Medulla oblongata (tissue), 1 donor: ENCODE results near the gene ETV3.
A peak's percentile ranks its signal among the peaks of the same experiment; 100 is the strongest.

ENCODE experiments used
- DNase-seq: peaks from one replicate; pipeline ENCODE4 v3.0.0-alpha.2; 2015; ENCODE audit errors: extremely low spot score

Gene ETV3

GRCh38 chr1:157091668-157092273 lies 46.4 kb downstream of the ETV3 start:
- no peak for DNase-seq

DNA sequence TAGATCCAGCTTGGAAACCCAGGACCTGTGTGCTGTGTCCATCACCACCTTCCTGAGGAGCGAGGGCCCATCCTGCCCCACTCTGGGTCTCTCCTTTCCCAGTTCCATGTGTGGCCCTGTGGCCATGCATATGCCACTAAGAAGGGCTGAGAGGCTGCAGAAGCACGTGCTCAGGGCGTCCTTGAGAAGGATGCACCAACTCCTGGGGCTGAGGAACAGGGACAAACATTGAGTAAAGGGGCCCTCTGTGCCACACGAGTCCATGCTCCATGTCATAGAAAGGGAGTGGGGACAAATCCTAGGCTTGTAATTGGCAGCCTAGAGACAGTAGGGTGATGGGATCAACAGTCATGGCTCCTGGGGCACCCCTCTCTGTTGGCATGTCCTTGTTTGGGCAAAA lies 47.0 kb downstream of the ETV3 start:
- DNase-seq, result no peak

DNA sequence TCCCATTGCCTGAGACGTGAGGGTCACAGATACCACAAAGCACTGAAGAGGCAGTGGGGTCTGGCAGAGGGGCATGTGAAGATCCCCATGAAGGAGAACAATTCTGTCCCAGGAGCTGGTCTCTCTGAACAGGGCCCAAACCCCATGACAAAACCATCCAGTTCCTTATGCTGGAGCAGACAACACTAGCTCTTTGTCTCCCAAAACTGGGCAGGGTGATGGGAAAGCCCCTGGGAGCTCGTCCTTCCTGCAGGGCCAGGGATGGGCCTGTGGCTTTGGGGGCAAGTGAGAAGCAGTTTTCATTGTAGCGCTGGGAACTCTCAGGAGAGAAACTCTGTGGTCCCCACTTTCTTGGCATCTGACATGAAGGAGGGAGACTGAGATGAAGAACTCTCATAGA lies 47.4 kb downstream of the ETV3 start:
- no peak for DNase-seq

GRCh38 chr1:157090196-157090647 lies 48.0 kb downstream of the ETV3 start:
- DNase-seq, result peak; percentile 92

- DNase-seq, result no peak
Measured at GRCh38 chr1:157089789-157090188, 48.4 kb downstream of the ETV3 start.

DNA sequence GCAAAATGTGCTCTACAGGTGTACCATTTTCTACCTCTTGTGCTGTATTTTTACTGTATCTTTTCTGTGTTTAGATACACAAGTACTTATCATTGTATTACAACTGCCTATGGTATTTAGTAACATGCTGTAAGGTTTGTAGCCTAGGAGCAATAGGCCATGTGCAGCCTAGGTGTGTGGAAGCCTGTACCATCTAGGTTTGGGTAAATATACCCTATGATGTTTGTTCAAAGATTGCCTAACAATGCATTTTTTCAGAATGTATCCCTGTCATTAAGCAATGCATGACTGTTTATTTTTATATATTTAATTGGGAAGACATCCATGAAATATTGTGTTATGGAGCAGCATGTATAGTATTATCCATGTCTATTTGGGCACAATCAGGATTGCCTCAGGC lies 49.6 kb downstream of the ETV3 start:
- DNase-seq, result no peak

DNA sequence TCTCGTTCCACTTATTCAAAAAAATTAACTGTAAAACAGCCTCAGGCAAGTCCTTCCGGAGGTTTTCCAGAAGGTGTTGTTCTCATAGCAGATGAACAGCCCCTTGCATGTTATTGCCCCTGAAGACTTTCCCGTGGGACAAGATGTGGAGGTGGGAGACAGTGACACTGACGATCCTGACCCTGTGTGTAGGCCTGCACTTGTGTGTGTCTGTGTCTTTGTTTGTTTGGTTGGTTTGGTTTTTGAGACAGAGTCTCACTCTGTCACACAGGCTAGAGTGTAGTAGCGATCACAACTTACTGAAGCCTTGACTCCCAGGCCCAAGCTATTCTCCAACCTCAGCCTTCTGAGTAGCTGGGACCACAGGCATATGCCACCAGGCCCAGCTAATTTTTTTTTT lies 51.2 kb downstream of the ETV3 start:
- no peak for DNase-seq

GRCh38 chr1:157086299-157086698 lies 51.9 kb downstream of the ETV3 start:
- DNase-seq, result no peak

- DNase-seq, result no peak
Measured at GRCh38 chr1:157085421-157085820, 52.8 kb downstream of the ETV3 start.

GRCh38 chr1:157084720-157085119 lies 53.5 kb downstream of the ETV3 start:
- no peak for DNase-seq

DNA sequence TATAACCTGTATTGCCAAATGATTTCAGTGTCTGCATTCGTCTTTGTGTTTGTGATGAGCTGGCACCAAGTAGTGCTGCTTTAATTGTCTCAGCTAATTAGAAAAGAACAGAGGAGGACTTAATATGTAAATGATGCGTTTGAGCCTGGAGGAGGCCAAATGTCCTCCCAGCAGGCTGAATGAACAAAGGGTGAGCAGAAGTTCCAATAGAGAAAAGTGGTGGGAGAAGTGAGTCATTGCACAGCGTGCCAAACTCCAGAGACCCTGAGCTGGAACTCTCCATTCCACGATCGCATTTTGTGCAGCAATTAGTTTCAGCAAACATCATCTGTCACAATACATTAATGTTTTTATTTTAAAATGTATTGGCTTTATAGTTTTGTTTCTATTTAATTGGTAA lies 56.5 kb downstream of the ETV3 start:
- DNase-seq, result no peak

DNA sequence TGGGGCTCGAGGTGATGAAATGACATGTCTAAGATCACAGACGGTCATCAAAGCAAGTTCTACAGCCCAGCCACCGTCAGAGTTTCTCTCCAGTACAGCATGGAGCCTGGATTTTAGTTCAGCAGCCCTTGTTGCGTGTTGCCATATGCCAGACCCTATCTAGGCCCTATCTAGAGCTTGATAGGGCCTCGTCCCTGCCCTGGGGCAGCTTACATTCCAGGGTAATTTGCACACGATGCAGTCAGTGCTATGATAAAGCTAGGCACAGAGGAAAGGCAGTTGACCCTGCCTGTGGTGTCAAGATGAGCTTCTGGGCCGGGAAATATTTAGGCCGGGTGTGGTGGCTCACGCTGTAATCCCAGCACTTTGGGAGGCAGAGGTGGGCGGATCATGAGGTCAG lies 57.5 kb downstream of the ETV3 start:
- no peak for DNase-seq

DNA sequence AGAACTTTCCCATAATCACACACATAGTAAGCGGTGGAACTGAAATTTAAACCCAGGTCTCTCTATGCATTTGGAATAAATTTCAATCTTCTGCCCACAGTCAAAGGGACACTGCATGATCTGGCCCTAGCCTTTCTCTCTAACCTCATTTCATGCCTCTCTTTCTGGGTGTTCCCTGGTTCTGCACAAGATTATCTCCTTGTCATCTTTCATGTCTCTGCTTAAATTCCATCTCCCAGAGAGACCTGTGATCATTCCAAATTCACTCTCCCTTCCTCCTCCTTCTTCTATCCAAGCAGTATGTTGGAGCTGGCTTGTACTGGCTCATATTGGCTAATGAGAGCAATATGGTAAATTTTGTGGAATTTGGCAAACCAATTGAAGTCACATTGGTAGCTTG lies 60.8 kb downstream of the ETV3 start:
- no peak for DNase-seq

GRCh38 chr1:157073944-157074685 lies 64.1 kb downstream of the ETV3 start:
- peak; percentile 68 for DNase-seq
